ENCODE measurements around the gene ARL5C. TPM values are rescaled to one million over a fixed set of nuclear protein-coding genes. Genes with fewer than 3 reads are reported as not detected.
"Not testable (repeated sequence)": the region's sequence is repeated elsewhere in the genome, so short reads cannot be mapped to it uniquely, and the experiment has no call there.

The ARL5C gene
- total and polyA plus RNA-seq, 2 experiments from 2014 or later = not detected

DNA sequence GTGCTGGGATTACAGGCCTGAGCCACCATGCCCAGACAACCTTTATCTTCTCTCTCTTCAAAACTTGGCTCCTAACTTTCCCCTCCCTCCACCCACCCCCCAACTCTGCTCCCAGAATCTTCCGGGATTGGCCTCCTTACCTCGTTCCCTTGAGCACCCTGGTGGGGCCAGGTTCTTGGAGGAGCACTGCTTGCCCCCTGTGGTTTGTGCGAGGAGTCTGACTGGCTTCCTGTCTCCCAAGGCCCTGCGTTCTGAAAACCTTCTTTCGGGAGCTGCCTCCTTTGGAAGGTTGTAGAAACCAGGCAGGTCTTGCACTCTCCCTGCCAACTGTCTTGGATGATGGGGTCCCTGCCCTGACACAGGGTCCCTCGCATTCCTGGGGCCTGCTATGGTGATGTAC is 34.3 kb downstream of the ARL5C start:
- Histone ChIP-seq H2AFZ (no peak overlapping the region), H4K20me1 (ENCODE audit: insufficient read depth) (no peaks in the 10 kb centered on the region), H3K4me3 (no peak overlapping the region), H3K79me2 (ENCODE audit: insufficient read depth) (no peaks in the 10 kb centered on the region), H3K36me3 (ENCODE audit: low read depth) (no peaks in the 10 kb centered on the region), H3K9me2 (ENCODE audit: insufficient read depth) (no peaks in the 10 kb centered on the region), H3F3A (ENCODE audit: insufficient read depth) (no peaks in the 10 kb centered on the region), H3K9ac (peak overlapping the region; percentile 32; the same call in 1 of the 2 replicates), H3K9me3 (ENCODE audit: low read depth) (no peaks in the 10 kb centered on the region), H3K4me2 (ENCODE audit: unreplicated experiment) (no peak overlapping the region), H3K27me3 (replicated peaks; ENCODE audit: insufficient read depth) (no peaks in the 10 kb centered on the region), H3K27ac (peak overlapping the region; percentile 54), H3K4me1 (ENCODE audit: insufficient read depth) (peaks cover 11% of the 10 kb centered on the region)
- TF ChIP-seq EZH2phosphoT487 (IDR thresholded peaks at IDR 0.05; ENCODE audit: insufficient read depth, low read depth) (no peak), EZH2 (IDR thresholded peaks at IDR 0.05; ENCODE audit: insufficient read depth, poor library complexity, severe bottlenecking) (no peak)
- 90 to 94% methylated on average over 6 of the region's 6 CpGs for WGBS, 2 experiments (ENCODE audit: low coverage in 1 of 2, low lambda C conversion rate in 2 of 2, missing lambda C conversion rate in 2 of 2)
- in situ Hi-C loops (cut with MboI) = no loop called here
- no peak for DNase-seq

DNA sequence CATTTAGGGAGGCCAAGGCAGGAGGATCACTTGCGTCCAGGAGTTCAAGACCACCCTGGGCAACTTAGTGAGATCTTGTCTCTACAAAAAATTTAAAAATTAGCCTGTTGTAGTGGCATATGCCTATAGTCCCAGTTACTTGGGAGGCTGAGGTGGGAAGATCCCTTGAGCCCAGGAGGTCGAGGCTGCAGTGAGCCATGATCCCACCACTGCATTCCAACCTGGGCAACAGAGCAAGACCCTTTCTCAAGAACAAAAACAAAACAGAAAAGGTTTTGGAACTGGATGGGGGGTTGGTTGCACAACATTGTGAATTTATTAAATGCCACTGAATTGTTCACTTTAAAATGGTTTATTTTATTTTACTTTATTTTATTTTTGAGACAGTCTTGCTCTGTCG is 35.8 kb downstream of the ARL5C start:
- Histone ChIP-seq H3K27ac (no peak overlapping the region), H3K9me3 (ENCODE audit: low read depth) (no peaks in the 10 kb centered on the region), H3K4me1 (ENCODE audit: insufficient read depth) (peaks cover 11% of the 10 kb centered on the region), H3K4me2 (ENCODE audit: unreplicated experiment) (no peak overlapping the region), H3F3A (ENCODE audit: insufficient read depth) (no peaks in the 10 kb centered on the region), H3K4me3 (no peak overlapping the region), H3K9me2 (ENCODE audit: insufficient read depth) (no peaks in the 10 kb centered on the region), H4K20me1 (ENCODE audit: insufficient read depth) (no peaks in the 10 kb centered on the region), H3K9ac (no peak overlapping the region), H3K27me3 (replicated peaks; ENCODE audit: insufficient read depth) (no peaks in the 10 kb centered on the region), H3K79me2 (ENCODE audit: insufficient read depth) (no peaks in the 10 kb centered on the region), H2AFZ (no peak overlapping the region), H3K36me3 (ENCODE audit: low read depth) (no peaks in the 10 kb centered on the region)
- in situ Hi-C loops (cut with MboI) = no loop called here
- no peak for TF ChIP-seq EZH2phosphoT487 (IDR thresholded peaks at IDR 0.05; ENCODE audit: insufficient read depth, low read depth)
- no peak for TF ChIP-seq EZH2 (IDR thresholded peaks at IDR 0.05; ENCODE audit: insufficient read depth, poor library complexity, severe bottlenecking)
- no peak for DNase-seq
- 82% methylated on average over 3 of the region's 3 CpGs for WGBS, 2 experiments (ENCODE audit: low coverage in 1 of 2, low lambda C conversion rate in 2 of 2, missing lambda C conversion rate in 2 of 2)

DNA sequence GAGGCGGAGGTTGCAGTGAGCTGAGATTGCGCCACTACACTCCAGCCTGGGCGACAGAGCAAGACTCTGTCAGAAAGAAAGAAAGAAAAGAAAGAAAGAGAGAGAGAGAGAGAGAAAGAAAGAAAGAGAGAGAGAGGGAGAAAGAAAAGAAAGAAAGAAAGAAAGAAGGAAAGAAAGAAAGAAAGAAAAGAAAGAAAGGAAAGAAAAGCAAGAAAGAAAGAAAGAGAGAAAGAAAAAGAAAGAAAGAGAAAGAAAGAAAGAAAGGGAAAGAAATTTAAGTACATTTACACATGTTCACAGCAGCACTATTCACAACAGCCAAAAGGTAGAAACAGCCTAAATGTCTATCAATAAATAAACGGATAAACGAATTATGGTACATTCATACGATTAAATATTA is 36.4 kb downstream of the ARL5C start:
- H2AFZ ChIP-seq; H4K20me1 ChIP-seq (ENCODE audit: insufficient read depth); H3K9ac ChIP-seq; H3K27ac ChIP-seq; H3K9me2 ChIP-seq (ENCODE audit: insufficient read depth); H3K9me3 ChIP-seq (ENCODE audit: low read depth); H3F3A ChIP-seq (ENCODE audit: insufficient read depth); H3K4me3 ChIP-seq; DNase-seq; H3K36me3 ChIP-seq (ENCODE audit: low read depth); H3K27me3 ChIP-seq (replicated peaks; ENCODE audit: insufficient read depth); H3K79me2 ChIP-seq (ENCODE audit: insufficient read depth); in situ Hi-C loops (cut with MboI); H3K4me2 ChIP-seq (ENCODE audit: unreplicated experiment): not testable (repeated sequence)
- peaks cover 11% of the 10 kb centered on the region for H3K4me1 ChIP-seq (ENCODE audit: insufficient read depth)
- 88 to 89% methylated on average over 6 of the region's 6 CpGs for WGBS, 2 experiments (ENCODE audit: low coverage in 1 of 2, low lambda C conversion rate in 2 of 2, missing lambda C conversion rate in 2 of 2)

DNA sequence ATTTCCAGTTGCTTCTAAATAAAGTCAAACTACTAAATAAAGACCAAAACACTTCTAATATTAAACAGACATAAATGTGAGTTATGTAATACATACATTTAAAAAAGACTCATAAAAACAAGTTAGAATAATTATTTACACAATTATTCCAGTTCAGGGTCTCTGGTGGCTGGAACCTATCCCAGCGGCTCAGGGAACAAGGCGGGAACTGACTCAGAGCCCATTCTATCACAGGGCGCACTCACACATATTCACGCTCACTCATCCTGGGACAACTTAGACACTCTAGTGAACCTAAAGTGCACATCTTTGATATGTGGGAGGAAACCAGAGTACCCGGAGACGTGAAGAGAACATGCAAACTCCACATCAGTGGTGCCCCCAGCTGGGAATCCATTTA is 39.5 kb downstream of the ARL5C start:
- Histone ChIP-seq H3K9ac (no peak overlapping the region), H3K36me3 (ENCODE audit: low read depth) (no peaks in the 10 kb centered on the region), H3K9me3 (ENCODE audit: low read depth) (no peaks in the 10 kb centered on the region), H3K9me2 (ENCODE audit: insufficient read depth) (no peaks in the 10 kb centered on the region), H4K20me1 (ENCODE audit: insufficient read depth) (no peaks in the 10 kb centered on the region), H2AFZ (no peak overlapping the region), H3K4me2 (ENCODE audit: unreplicated experiment) (no peak overlapping the region), H3K4me3 (no peak overlapping the region), H3F3A (ENCODE audit: insufficient read depth) (no peaks in the 10 kb centered on the region), H3K27me3 (replicated peaks; ENCODE audit: insufficient read depth) (no peaks in the 10 kb centered on the region), H3K27ac (no peak overlapping the region), H3K4me1 (ENCODE audit: insufficient read depth) (no peaks in the 10 kb centered on the region), H3K79me2 (ENCODE audit: insufficient read depth) (no peaks in the 10 kb centered on the region)
- WGBS, 2 experiments (ENCODE audit: low coverage in 1 of 2, low lambda C conversion rate in 2 of 2, missing lambda C conversion rate in 2 of 2) = 77% methylated on average over 6 of the region's 6 CpGs
- TF ChIP-seq EZH2phosphoT487 (IDR thresholded peaks at IDR 0.05; ENCODE audit: insufficient read depth, low read depth) = no peak
- no peak for TF ChIP-seq EZH2 (IDR thresholded peaks at IDR 0.05; ENCODE audit: insufficient read depth, poor library complexity, severe bottlenecking)
- no peak for DNase-seq
- in situ Hi-C loops (cut with MboI) = no loop called here

DNA sequence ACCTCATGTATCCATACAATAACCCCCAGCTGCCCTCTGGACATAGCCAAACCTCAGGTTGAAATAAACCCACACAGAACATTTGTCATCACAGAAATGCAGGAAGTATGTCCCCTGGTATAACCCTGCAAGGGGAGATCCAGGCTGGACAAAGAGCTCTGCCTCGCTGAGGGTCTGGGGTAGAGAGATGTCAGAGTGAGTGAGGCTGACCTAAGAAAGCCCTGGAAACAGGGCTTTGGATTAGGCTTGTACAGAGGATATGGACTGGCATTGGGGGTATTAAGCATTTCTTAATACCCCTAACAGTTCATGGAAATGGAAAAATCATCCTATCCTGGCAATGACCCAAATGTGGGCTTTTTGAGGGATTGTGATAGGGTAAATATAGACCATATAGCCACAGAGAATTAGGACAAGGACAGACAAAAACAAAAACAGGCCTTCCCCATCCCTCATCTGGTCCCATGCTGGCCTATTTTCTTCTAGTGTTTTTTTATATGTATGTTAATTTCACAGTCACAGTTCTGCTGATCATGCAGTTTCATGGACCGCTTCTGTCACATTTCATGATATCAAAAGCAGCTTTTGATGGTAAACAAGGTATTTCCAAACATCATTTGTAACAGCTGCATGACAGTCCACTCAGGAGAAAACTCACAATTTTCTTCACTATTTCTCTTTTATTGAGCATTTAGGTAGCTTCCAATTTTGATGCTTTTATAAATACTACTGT is 40.7 kb downstream of the ARL5C start:
- Histone ChIP-seq H3K9me3 (ENCODE audit: low read depth) (no peaks in the 10 kb centered on the region), H3K4me3 (no peak overlapping the region), H4K20me1 (ENCODE audit: insufficient read depth) (no peaks in the 10 kb centered on the region), H3K9me2 (ENCODE audit: insufficient read depth) (no peaks in the 10 kb centered on the region), H3F3A (ENCODE audit: insufficient read depth) (no peaks in the 10 kb centered on the region), H3K36me3 (ENCODE audit: low read depth) (no peaks in the 10 kb centered on the region), H2AFZ (no peak overlapping the region), H3K79me2 (ENCODE audit: insufficient read depth) (no peaks in the 10 kb centered on the region), H3K4me2 (ENCODE audit: unreplicated experiment) (no peak overlapping the region), H3K27me3 (replicated peaks; ENCODE audit: insufficient read depth) (no peaks in the 10 kb centered on the region), H3K9ac (no peak overlapping the region), H3K27ac (no peak overlapping the region), H3K4me1 (ENCODE audit: insufficient read depth) (no peaks in the 10 kb centered on the region)
- TF ChIP-seq EZH2phosphoT487 (IDR thresholded peaks at IDR 0.05; ENCODE audit: insufficient read depth, low read depth) (no peak), EZH2 (IDR thresholded peaks at IDR 0.05; ENCODE audit: insufficient read depth, poor library complexity, severe bottlenecking) (no peak)
- 97 to 98% methylated on average over 2 of the region's 2 CpGs for WGBS, 2 experiments (ENCODE audit: low coverage in 1 of 2, low lambda C conversion rate in 2 of 2, missing lambda C conversion rate in 2 of 2)
- in situ Hi-C loops (cut with MboI) = no loop called here
- DNase-seq = no peak
